CD4-positive, alpha-beta T cell (primary cell): ENCODE data around the gene CGA. TPM values are rescaled to one million over a fixed set of nuclear protein-coding genes. Genes with fewer than 3 reads are reported as not detected.

Experiments
- ATAC-seq: fragments of 200-7000 bp; cut with Tn5 transposase; one replicate; pipeline ENCODE4 v1.10.0; 2022; ENCODE audit warnings: mild to moderate bottlenecking; ENCODE audit not compliant: poor library complexity
- CTCF ChIA-PET: fragments of 350-600 bp; sonication (Branson Sonifier 250); formaldehyde crosslinking; loops from one replicate; lab custom pipeline; 2021; ENCODE audit warnings: antibody characterized with exemption, inconsistent platforms; lab: Charles Lee
- POLR2A ChIA-PET: fragments of 350-600 bp; sonication (Branson Sonifier 250); formaldehyde crosslinking; loops from one replicate; lab custom pipeline; 2021; ENCODE audit warnings: antibody characterized with exemption, inconsistent platforms; lab: Charles Lee
- DNase-seq, 14 experiments: peaks; one replicate each; pipeline ENCODE4 v3.0.0-alpha.2; 2013 to 2020; ENCODE audit warnings: mixed read lengths in 2 of 14
- H3K27ac ChIP-seq, 2 donors: one replicate each; pipeline versions ENCODE4 v1.5.1 to v1.7.0; 2013; ENCODE audit warnings: low read length in 2 of 2, low read depth in 1 of 2, mild to moderate bottlenecking in 1 of 2
- H3K27me3 ChIP-seq, 2 experiments: 1 replicate in 1 of 2; 2 replicates in 1 of 2; pipeline versions ENCODE4 v1.6.1 to v1.7.0; 2013; ENCODE audit warnings: low read length in 2 of 2, control low read depth in 1 of 2, mild to moderate bottlenecking in 1 of 2, moderate library complexity in 1 of 2; ENCODE audit not compliant: insufficient read depth in 2 of 2, control insufficient read depth in 1 of 2
- H3K36me3 ChIP-seq: one replicate; pipeline ENCODE4 v1.6.1; 2013; ENCODE audit warnings: low read length, control low read depth; ENCODE audit not compliant: insufficient read depth
- H3K4me1 ChIP-seq: one replicate; pipeline ENCODE4 v1.6.1; 2013; ENCODE audit warnings: low read length, control low read depth; ENCODE audit not compliant: insufficient read depth
- H3K4me3 ChIP-seq: one replicate; pipeline ENCODE4 v1.5.1; 2013; ENCODE audit warnings: mild to moderate bottlenecking, low read length, moderate library complexity
- H3K9me3 ChIP-seq, 2 experiments: 1 replicate in 1 of 2; 2 replicates in 1 of 2; pipeline versions ENCODE4 v1.6.1 to v1.7.0; 2013; ENCODE audit warnings: low read length in 2 of 2, mild to moderate bottlenecking in 2 of 2, control low read depth in 1 of 2, moderate library complexity in 1 of 2; ENCODE audit not compliant: control insufficient read depth in 1 of 2, insufficient read depth in 1 of 2
- H3K27ac Mint-ChIP-seq: one replicate; pipeline ENCODE4 v1.8.0; 2020; ENCODE audit warnings: mixed read lengths
- H3K27me3 Mint-ChIP-seq: one replicate; pipeline ENCODE4 v1.8.0; 2021; ENCODE audit warnings: mixed read lengths
- H3K36me3 Mint-ChIP-seq: one replicate; pipeline ENCODE4 v1.8.0; 2021; ENCODE audit warnings: low read depth, mixed read lengths
- H3K4me1 Mint-ChIP-seq: one replicate; pipeline ENCODE4 v1.8.0; 2021; ENCODE audit warnings: low read depth, mixed read lengths
- H3K4me3 Mint-ChIP-seq: one replicate; pipeline ENCODE4 v1.8.0; 2020; ENCODE audit warnings: mild to moderate bottlenecking, mixed read lengths
- H3K9me3 Mint-ChIP-seq: one replicate; pipeline ENCODE4 v1.8.0; 2020; ENCODE audit warnings: mixed read lengths
- intact Hi-C, 2 experiments: fragments of 100-400 bp; cut with DNase I in 1 of 2; cut with micrococcal nuclease in 1 of 2; formaldehyde crosslinking; loops; one replicate each; pipeline versions ENCODE4 v1.15.1 to v1.9.0; 2023 to 2025; cut with DNase I, micrococcal nuclease
- total RNA-seq, 174 experiments: library from RNA in 2 of 174; stranded (reverse) in 2 of 174; gene quantifications; one replicate each; pipeline ENCODE4 v1.2.3 and lab custom pipeline; 2021 to 2026
- TF ChIP-seq, protein P1 (sequence below): fragments of 200-600 bp; IDR thresholded peaks from one replicate; pipeline ENCODE4 v1.8.0; 2022; ENCODE audit warnings: antibody characterized with exemption, mild to moderate bottlenecking

The CGA gene
- total RNA-seq, 2 experiments from 2014 or later = not detected

DNA sequence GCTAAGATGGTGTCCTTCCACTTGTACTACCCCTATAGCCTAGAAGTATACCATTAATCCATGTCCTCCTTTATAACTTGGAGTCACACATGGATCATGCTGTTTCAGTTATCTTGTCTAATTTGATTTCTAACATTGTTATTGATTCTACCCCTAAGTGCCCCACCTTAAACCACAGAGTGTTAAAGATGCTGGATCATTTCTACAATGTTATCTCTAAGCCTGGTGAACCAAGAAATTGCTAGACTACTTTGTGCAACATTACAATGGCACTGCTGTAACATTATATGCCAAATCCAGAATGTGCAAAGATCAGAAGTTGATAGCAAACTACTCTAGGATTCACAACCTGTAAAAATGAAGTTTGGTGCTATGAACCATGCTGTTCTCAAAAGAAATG is 1.7 kb downstream of the CGA start:
- Mint-ChIP-seq H3K4me3 (no peak overlapping the region), H3K4me1 (no peaks in the 10 kb centered on the region), H3K27me3 (peaks cover 34% of the 10 kb centered on the region), H3K27ac (no peak overlapping the region), H3K9me3 (no peaks in the 10 kb centered on the region), H3K36me3 (no peaks in the 10 kb centered on the region)
- no peaks in the 10 kb centered on the region for H3K4me1 ChIP-seq
- peaks cover 0 to 4% of the 10 kb centered on the region in 2 experiments for H3K27me3 ChIP-seq
- H3K9me3 ChIP-seq = no peaks in the 10 kb centered on the region
- no peak for ATAC-seq
- POLR2A ChIA-PET = no interaction called here
- H3K27ac ChIP-seq = no peak overlapping the region
- TF ChIP-seq, protein P1, sequence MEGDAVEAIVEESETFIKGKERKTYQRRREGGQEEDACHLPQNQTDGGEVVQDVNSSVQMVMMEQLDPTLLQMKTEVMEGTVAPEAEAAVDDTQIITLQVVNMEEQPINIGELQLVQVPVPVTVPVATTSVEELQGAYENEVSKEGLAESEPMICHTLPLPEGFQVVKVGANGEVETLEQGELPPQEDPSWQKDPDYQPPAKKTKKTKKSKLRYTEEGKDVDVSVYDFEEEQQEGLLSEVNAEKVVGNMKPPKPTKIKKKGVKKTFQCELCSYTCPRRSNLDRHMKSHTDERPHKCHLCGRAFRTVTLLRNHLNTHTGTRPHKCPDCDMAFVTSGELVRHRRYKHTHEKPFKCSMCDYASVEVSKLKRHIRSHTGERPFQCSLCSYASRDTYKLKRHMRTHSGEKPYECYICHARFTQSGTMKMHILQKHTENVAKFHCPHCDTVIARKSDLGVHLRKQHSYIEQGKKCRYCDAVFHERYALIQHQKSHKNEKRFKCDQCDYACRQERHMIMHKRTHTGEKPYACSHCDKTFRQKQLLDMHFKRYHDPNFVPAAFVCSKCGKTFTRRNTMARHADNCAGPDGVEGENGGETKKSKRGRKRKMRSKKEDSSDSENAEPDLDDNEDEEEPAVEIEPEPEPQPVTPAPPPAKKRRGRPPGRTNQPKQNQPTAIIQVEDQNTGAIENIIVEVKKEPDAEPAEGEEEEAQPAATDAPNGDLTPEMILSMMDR = no peak
- H3K36me3 ChIP-seq = no peaks in the 10 kb centered on the region
- intact Hi-C loops = no loop called here
- H3K4me3 ChIP-seq = no peak overlapping the region
- CTCF ChIA-PET = interaction anchor here (1.4 kb wide), 1 partner anchor 8 kb away, joined by 3 read pairs; no protein-coding TSS in a partner anchor
- DNase-seq = no peak

- Histone ChIP-seq H3K4me1 (no peaks in the 10 kb centered on the region), H3K36me3 (no peaks in the 10 kb centered on the region), H3K9me3 (no peaks in the 10 kb centered on the region), H3K27me3 (peaks cover 0 to 4% of the 10 kb centered on the region in 2 experiments), H3K27ac (no peak overlapping the region), H3K4me3 (no peak overlapping the region)
- TF ChIP-seq, protein P1 = no peak
- Mint-ChIP-seq H3K36me3 (no peaks in the 10 kb centered on the region), H3K27ac (no peak overlapping the region), H3K27me3 (peaks cover 34% of the 10 kb centered on the region), H3K4me3 (no peak overlapping the region), H3K4me1 (no peaks in the 10 kb centered on the region), H3K9me3 (no peaks in the 10 kb centered on the region)
- ATAC-seq = no peak
- DNase-seq = no peak
- ChIA-PET POLR2A (no interaction called here), CTCF (no interaction called here)
- intact Hi-C loops = no loop called here
Measured at GRCh38 chr6:87092435-87092834, 2.5 kb downstream of the CGA start.

- no peaks in the 10 kb centered on the region for H3K36me3 Mint-ChIP-seq
- TF ChIP-seq, protein P1 = no peak
- ATAC-seq = no peak
- no peak overlapping the region for H3K27ac ChIP-seq
- H3K27me3 Mint-ChIP-seq = peaks cover 25% of the 10 kb centered on the region
- H3K36me3 ChIP-seq = no peaks in the 10 kb centered on the region
- H3K4me3 ChIP-seq = no peak overlapping the region
- no peaks in the 10 kb centered on the region for H3K27me3 ChIP-seq
- ChIA-PET POLR2A (no interaction called here), CTCF (interaction anchor here (1.3 kb wide), 1 partner anchor 10 kb away, joined by 3 read pairs; no protein-coding TSS in a partner anchor)
- intact Hi-C loops = no loop called here
- H3K27ac Mint-ChIP-seq = no peak overlapping the region
- no peaks in the 10 kb centered on the region for H3K9me3 Mint-ChIP-seq
- H3K4me1 ChIP-seq = no peaks in the 10 kb centered on the region
- no peak for DNase-seq
- no peaks in the 10 kb centered on the region for H3K9me3 ChIP-seq
- no peaks in the 10 kb centered on the region for H3K4me1 Mint-ChIP-seq
- no peak overlapping the region for H3K4me3 Mint-ChIP-seq
Measured at GRCh38 chr6:87089135-87089534, 5.8 kb downstream of the CGA start.
